ENCODE results near the gene UBXN4. TPM values are rescaled to one million over a fixed set of nuclear protein-coding genes. Genes with fewer than 3 reads are reported as not detected.

UBXN4 gene
- total RNA-seq, 2 experiments from 2014 or later = 74.6 to 85.0 TPM

- CTCF ChIA-PET = no interaction called here
- POLR2A ChIA-PET = no interaction called here
Measured at GRCh38 chr2:135829378-135830135, 87.9 kb downstream of the UBXN4 start.

- CTCF ChIA-PET = no interaction called here
- POLR2A ChIA-PET = no interaction called here
Measured at GRCh38 chr2:135831180-135831812, 89.6 kb downstream of the UBXN4 start.

- CTCF ChIA-PET = interaction anchor here (0.7 kb wide), 1 partner anchor 1944 kb away, joined by 4 read pairs; no protein-coding TSS in a partner anchor
- POLR2A ChIA-PET = interaction anchor here (0.7 kb wide), 1 partner anchor 42 kb away, joined by 7 read pairs; no protein-coding TSS in a partner anchor
Measured at GRCh38 chr2:135832891-135833290, 91.2 kb downstream of the UBXN4 start.

Other genes with a start within 250 kb of the UBXN4 start
- 10 to 100 TPM; 10.2 to 10.7 TPM for gene ZRANB3, start 210.6 kb upstream of the UBXN4 start, total RNA-seq
- 10 to 100 TPM; 57.8 to 58.7 TPM for gene R3HDM1, start 210.4 kb upstream of the UBXN4 start, total RNA-seq
- under 1 TPM; 0.25 TPM for gene LCT, start 95.3 kb downstream of the UBXN4 start, total RNA-seq
- gene MCM6, start 134.6 kb downstream of the UBXN4 start, total RNA-seq = 100 to 1,000 TPM; 205 to 210 TPM
- 100 to 1,000 TPM; 159 to 160 TPM for gene DARS1, start 243.8 kb downstream of the UBXN4 start, total RNA-seq